ENCODE data around the gene CNN1. TPM values are rescaled to one million over a fixed set of nuclear protein-coding genes. Genes with fewer than 3 reads are reported as not detected.
A peak's percentile ranks its signal among the peaks of the same experiment; 100 is the strongest.

CNN1 gene
- polyA plus RNA-seq, 2 of the 4 experiments (the other 2 are of a cell fraction), result 0.62 to 0.96 TPM

GRCh38 chr19:11535792-11536595 lies 2.7 kb upstream of the CNN1 start:
- DNase-seq (ENCODE audit: low read depth in 1 of 2, low spot score in 1 of 2) (peak; percentile 67 to 88), ATAC-seq (peak; percentile 76 to 79), FAIRE-seq (no peak)
- no peak for TF ChIP-seq BHLHE40 (IDR thresholded peaks at IDR 0.05; ENCODE audit: low read depth, low read length)
- 0 out of 2 replicates have a peak, but pooled peaks have one; percentile 44 for TF ChIP-seq KDM1A (IDR thresholded peaks at IDR 0.05; ENCODE audit: low read depth)
- TF ChIP-seq, protein P1, sequence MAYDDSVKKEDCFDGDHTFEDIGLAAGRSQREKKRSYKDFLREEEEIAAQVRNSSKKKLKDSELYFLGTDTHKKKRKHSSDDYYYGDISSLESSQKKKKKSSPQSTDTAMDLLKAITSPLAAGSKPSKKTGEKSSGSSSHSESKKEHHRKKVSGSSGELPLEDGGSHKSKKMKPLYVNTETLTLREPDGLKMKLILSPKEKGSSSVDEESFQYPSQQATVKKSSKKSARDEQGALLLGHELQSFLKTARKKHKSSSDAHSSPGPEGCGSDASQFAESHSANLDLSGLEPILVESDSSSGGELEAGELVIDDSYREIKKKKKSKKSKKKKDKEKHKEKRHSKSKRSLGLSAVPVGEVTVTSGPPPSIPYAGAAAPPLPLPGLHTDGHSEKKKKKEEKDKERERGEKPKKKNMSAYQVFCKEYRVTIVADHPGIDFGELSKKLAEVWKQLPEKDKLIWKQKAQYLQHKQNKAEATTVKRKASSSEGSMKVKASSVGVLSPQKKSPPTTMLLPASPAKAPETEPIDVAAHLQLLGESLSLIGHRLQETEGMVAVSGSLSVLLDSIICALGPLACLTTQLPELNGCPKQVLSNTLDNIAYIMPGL (CRISPR knock-in tag; IDR thresholded peaks at IDR 0.05; ENCODE audit: borderline replicate concordance), result no peak
- TF ChIP-seq, protein P2, sequence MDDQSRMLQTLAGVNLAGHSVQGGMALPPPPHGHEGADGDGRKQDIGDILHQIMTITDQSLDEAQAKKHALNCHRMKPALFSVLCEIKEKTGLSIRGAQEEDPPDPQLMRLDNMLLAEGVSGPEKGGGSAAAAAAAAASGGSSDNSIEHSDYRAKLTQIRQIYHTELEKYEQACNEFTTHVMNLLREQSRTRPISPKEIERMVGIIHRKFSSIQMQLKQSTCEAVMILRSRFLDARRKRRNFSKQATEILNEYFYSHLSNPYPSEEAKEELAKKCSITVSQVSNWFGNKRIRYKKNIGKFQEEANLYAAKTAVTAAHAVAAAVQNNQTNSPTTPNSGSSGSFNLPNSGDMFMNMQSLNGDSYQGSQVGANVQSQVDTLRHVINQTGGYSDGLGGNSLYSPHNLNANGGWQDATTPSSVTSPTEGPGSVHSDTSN (IDR thresholded peaks at IDR 0.05), result no peak
- peak; percentile 54 for TF ChIP-seq ZFP36 (IDR thresholded peaks at IDR 0.05; ENCODE audit: borderline replicate concordance, partially characterized antibody)
- TF ChIP-seq, protein P3, sequence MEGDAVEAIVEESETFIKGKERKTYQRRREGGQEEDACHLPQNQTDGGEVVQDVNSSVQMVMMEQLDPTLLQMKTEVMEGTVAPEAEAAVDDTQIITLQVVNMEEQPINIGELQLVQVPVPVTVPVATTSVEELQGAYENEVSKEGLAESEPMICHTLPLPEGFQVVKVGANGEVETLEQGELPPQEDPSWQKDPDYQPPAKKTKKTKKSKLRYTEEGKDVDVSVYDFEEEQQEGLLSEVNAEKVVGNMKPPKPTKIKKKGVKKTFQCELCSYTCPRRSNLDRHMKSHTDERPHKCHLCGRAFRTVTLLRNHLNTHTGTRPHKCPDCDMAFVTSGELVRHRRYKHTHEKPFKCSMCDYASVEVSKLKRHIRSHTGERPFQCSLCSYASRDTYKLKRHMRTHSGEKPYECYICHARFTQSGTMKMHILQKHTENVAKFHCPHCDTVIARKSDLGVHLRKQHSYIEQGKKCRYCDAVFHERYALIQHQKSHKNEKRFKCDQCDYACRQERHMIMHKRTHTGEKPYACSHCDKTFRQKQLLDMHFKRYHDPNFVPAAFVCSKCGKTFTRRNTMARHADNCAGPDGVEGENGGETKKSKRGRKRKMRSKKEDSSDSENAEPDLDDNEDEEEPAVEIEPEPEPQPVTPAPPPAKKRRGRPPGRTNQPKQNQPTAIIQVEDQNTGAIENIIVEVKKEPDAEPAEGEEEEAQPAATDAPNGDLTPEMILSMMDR (IDR thresholded peaks at IDR 0.05), result peak; percentile 80
- TF ChIP-seq CBX8 (IDR thresholded peaks at IDR 0.05), result no peak
- TF ChIP-seq MAZ (IDR thresholded peaks at IDR 0.05; ENCODE audit: borderline replicate concordance, low read depth, low read length), result no peak
- 0 out of 5 replicates have a peak, but pooled peaks of 1 of the 2 experiments have one; percentile 27 for TF ChIP-seq RAD21 (conservative IDR thresholded peaks at IDR 0.05 in 1 of 2, IDR thresholded peaks at IDR 0.05 in 1 of 2)
- TF ChIP-seq, protein P4, sequence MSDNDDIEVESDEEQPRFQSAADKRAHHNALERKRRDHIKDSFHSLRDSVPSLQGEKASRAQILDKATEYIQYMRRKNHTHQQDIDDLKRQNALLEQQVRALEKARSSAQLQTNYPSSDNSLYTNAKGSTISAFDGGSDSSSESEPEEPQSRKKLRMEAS (IDR thresholded peaks at IDR 0.05), result 0 out of 2 replicates have a peak, but pooled peaks have one; percentile 35
- no peak for TF ChIP-seq EP300 (IDR thresholded peaks at IDR 0.05)
- no peak for TF ChIP-seq TFCP2L1 (CRISPR knock-in tag; IDR thresholded peaks at IDR 0.05)
- TF ChIP-seq GATA3 (IDR thresholded peaks at IDR 0.05; ENCODE audit: borderline replicate concordance), result no peak
- no peak for TF ChIP-seq HDAC2 (IDR thresholded peaks at IDR 0.05)
- TF ChIP-seq PHF8 (IDR thresholded peaks at IDR 0.05; ENCODE audit: borderline replicate concordance, low read depth), result no peak
- peak in 1 of 2 experiments; percentile 51; a peak in 1 of 5 replicates for TF ChIP-seq JUN (IDR thresholded peaks at IDR 0.05)
- no peak for TF ChIP-seq MAFK (IDR thresholded peaks at IDR 0.05; ENCODE audit: partially characterized antibody)
- TF ChIP-seq KDM5A (IDR thresholded peaks at IDR 0.05), result no peak
- TF ChIP-seq MYC (IDR thresholded peaks at IDR 0.05; ENCODE audit: borderline replicate concordance, low read length), result no peak
- TF ChIP-seq FOSB (CRISPR knock-in tag; IDR thresholded peaks at IDR 0.05), result no peak
- peak; percentile 80 for TF ChIP-seq FOSL2 (IDR thresholded peaks at IDR 0.05)
- TF ChIP-seq FOSL2 (CRISPR knock-in tag; IDR thresholded peaks at IDR 0.05), result peak; percentile 99
- TF ChIP-seq JUNB (IDR thresholded peaks at IDR 0.05), result peak; percentile 56; the same call in 1 of the 2 replicates
- no peak for TF ChIP-seq CEBPB (IDR thresholded peaks at IDR 0.05)
- peak; percentile 47; the same call in 2 of the 3 replicates for TF ChIP-seq SMC3 (IDR thresholded peaks at IDR 0.05)
- peaks cover 30% of the 10 kb centered on the region for H3K4me1 ChIP-seq
- no peaks in the 10 kb centered on the region for H3K9me3 ChIP-seq
- H3K4me3 ChIP-seq, result peak overlapping the region; percentile 40
- H3K4me2 ChIP-seq, result peak overlapping the region; percentile 85
- H3K27ac ChIP-seq, result peak overlapping the region; percentile 78 to 90
- 16% methylated on average over 20 of the region's 54 CpGs for WGBS (ENCODE audit: missing lambda C conversion rate)
- ChIA-PET CTCF (interaction anchor here (0.6 to 2.5 kb wide), 21 partner anchors 8 to 195 kb away, joined by 3 to 12 read pairs (median 4); partner anchors contain the start of gene ELOF1), POLR2A (interaction anchor here (0.6 kb wide), 2 partner anchors 25 to 155 kb away, joined by 4 read pairs; no protein-coding TSS in a partner anchor)

All from A549 (cell line).